Left lobe of liver (tissue), 2 donors: ENCODE results near the gene ZNF48. TPM values are rescaled to one million over a fixed set of nuclear protein-coding genes. Genes with fewer than 3 reads are reported as not detected.
"Not testable (repeated sequence)": the region's sequence is repeated elsewhere in the genome, so short reads cannot be mapped to it uniquely, and the experiment has no call there.

Experiments
- ATAC-seq: fragments of 200-7000 bp; cut with Tn5 transposase; one replicate; pipeline ENCODE4 v1.9.1; 2020; ENCODE audit warnings: mild to moderate bottlenecking, moderate library complexity
- DNase-seq: peaks from one replicate; pipeline ENCODE4 v3.0.0-alpha.2; 2020; ENCODE audit warnings: low spot score
- total RNA-seq: library from RNA; stranded (reverse); gene quantifications from one replicate; pipeline ENCODE4 v1.2.1, GENCODE V29; 2021
- donor health status: DM: no; HTN: no; CAD: no; lungs with moderate emphysema.
- donor health status: DM: no; HTN: yes; CAD: no.

The ZNF48 gene
- total RNA-seq, 1 donor from 2014 or later, result 5.4 TPM

DNA sequence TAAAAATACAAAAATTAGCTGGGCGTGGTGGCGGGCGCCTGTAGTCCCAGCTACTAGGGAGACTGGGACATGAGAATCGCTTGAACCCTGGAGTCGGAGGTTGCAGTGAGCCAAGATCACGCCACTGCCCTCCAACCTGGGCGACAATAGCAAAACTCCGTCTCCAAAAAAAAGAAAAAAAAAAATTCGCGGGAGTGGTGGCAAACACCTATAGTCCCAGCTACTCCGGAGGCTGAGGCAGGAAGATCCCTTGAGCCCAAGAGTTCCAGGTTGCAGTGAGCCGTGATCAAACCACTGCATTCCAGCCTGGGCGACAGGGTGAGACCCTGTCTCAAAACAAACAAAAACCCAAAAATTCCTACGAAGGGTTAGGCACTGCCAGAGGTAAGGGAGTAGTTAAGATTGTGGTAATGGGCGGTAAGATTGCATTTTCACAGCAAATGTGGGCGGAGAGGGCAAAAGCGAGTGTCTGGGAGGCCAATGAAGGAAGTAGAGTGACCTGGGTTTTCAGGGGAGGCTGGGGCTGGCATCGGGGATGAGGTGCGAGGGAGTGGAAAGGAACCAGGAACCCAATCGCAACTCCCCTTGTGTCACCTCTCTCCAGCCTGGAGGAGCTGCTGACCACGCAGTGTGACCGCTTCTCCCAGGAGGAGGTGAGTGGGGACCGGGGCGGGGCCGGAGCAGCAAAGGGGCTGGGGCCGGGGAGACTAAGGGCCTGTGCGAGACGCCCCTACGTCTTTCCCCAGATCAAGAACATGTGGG, 18.0 kb upstream of the ZNF48 start:
- DNase-seq (no peak), ATAC-seq (no peak)

- ATAC-seq, result peak; percentile 42
- peak; percentile 85 for DNase-seq
Measured at GRCh38 chr16:30377812-30378235, 17.4 kb upstream of the ZNF48 start.

- ATAC-seq (peak; percentile 92), DNase-seq (peak; percentile 99)
Measured at GRCh38 chr16:30378236-30379157, 16.7 kb upstream of the ZNF48 start.

GRCh38 chr16:30379158-30379783, 15.9 kb upstream of the ZNF48 start:
- ATAC-seq (no peak), DNase-seq (no peak)

- no peak for DNase-seq
- ATAC-seq, result no peak
Measured at GRCh38 chr16:30380072-30380802, 15.0 kb upstream of the ZNF48 start.

GRCh38 chr16:30380803-30381208, 14.4 kb upstream of the ZNF48 start:
- no peak for ATAC-seq
- no peak for DNase-seq

GRCh38 chr16:30381291-30382041, 13.8 kb upstream of the ZNF48 start:
- DNase-seq (no peak), ATAC-seq (no peak)

DNA sequence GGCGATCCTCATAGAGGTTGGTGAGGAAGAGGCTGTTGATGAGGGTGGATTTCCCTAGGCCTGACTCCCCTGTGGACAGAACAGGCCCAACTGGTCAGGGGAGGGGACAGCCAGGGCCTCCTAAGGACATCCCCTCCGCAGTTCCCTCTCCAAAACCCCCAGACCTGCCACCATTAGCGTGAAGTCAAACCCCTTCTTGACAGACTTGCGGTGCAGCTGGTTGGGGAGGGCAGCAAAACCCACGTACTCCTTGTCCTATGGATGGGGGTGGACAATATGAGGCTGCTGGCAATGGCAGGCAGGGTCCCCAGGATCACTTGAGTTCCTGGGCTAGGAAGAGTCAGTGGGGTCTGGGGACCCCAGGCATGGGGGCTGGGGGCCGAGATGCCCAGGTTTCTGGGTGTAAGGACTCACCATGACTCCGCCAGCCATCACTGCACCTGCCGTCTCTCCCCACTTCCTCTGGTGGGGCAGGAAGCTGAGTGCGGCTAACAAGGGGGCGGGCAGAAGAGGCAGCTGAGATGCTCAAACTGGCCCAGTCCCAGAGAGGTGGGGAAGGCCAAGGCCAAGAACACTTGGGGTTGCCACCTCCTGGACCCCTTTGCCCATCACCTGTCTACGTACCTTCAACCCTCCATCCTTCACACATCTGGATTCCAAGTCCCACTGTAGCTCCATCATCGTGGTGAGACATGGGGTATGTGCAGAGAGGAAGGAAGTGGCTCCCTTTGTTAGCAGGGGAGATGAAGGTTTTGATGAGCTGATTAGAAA, 12.9 kb upstream of the ZNF48 start, which contains the start of gene SEPTIN1:
TSS of gene SEPTIN1 (minus strand) at position 451 of the 771 bp plus-strand sequence. CDS start at position 432, 19 bp downstream.
- no peak for DNase-seq

DNA sequence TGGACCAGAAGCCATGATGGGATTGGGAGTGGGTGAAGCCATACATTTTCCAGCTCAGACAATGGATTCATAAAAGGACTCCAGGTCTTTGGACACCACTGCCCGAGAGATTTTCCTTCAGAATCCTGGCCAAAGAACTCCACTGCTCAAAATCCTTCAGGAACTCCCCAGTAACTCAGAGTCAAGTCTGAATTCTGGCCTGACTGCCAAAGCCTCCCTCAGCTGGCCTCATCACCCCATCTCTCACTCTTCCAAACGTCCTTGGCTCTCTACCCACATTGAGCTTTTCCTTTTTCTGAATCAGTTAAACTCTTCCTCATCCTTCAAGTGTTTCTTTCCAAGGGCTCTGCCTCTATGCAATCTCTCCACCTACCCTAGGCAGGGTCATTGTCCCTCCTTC, 11.7 kb upstream of the ZNF48 start:
- DNase-seq, result no peak
- ATAC-seq, result no peak

More for the DNA sequence above, 12.9 kb upstream of the ZNF48 start, which contains the start of gene SEPTIN1:
- no peak for ATAC-seq

GRCh38 chr16:30394592-30395154, 547 bp upstream of the ZNF48 start:
- no peak for ATAC-seq
- DNase-seq, result no peak

DNA sequence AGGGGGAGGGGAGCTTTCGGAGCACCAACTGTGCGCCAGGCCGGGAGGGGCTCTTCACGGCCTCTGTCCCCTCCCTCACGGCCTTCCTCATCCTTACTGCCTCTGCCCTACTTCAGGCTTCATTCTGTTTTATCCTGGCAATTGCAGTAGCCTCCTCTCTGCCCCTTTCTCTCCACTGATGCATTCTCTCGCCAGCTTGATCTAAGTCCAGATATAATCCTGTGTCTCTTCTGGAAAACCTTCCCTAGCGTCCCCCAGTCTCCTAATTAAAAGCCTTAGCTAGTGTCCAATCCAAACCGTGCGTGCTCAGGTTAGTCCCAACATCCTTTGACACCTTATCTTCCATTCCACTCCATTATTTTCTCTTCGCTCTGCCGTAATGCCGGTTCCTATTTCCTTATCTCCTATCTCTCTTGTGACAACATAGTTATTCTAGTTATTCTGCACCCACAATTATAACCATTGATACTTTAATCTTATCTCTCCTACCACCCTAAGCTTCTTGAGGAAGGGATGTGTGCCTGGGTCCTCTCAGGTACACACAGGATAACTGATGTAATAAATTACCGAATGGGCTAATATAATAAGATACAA, 869 bp downstream of the ZNF48 start:
- DNase-seq (no peak), ATAC-seq (no peak)

DNA sequence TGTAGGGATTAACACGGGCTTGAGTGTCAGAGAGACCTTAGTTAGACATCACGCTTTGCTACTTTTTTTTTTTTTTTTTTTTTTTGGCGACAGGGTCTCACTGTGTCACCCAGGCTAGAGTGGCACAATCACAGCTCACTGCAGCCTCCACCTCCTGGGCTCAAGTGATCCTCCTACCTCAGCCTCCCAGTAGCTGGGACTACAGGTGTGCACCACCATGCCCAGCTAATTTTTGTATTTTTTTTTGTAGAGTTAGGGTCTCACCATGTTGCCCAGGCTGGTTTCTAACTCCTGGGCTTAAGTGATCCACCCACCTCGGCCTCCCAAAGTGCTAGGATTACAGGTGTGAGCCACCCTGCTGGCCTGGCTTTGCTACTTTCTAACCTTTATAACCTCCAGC, 1.4 kb downstream of the ZNF48 start:
- DNase-seq, ATAC-seq: not testable (repeated sequence)

GRCh38 chr16:30397056-30397455, 1.8 kb downstream of the ZNF48 start:
- ATAC-seq, result no peak
- no peak for DNase-seq

GRCh38 chr16:30397776-30398660, 2.8 kb downstream of the ZNF48 start:
- DNase-seq, result no peak

GRCh38 chr16:30398661-30399434, 3.6 kb downstream of the ZNF48 start:
- no peak for ATAC-seq
- DNase-seq, result no peak

More at GRCh38 chr16:30397776-30398660, 2.8 kb downstream of the ZNF48 start:
- no peak for ATAC-seq

GRCh38 chr16:30399435-30400186, 4.4 kb downstream of the ZNF48 start:
- peak; percentile 4 for ATAC-seq

More at GRCh38 chr16:30399435-30400186, 4.4 kb downstream of the ZNF48 start:
- no peak for DNase-seq
